Keratinocyte (primary cell): Measurements from ENCODE around the gene ERG. TPM values are rescaled to one million over a fixed set of nuclear protein-coding genes. Genes with fewer than 3 reads are reported as not detected.

ENCODE experiments used
- DNase-seq: peaks from one replicate; pipeline ENCODE4 v3.0.0-alpha.2; 2011; ENCODE audit warnings: low read depth, missing footprints, low spot score
- FAIRE-seq: peaks from 2 replicates; lab custom pipeline; 2011; peaks lifted over from hg19 to GRCh38; lab: Jason Lieb, UNC
- H2AFZ ChIP-seq: 2 replicates; pipeline ENCODE4 v1.6.0; 2012; ENCODE audit warnings: low read length, control low read depth, inconsistent platforms; ENCODE audit not compliant: control insufficient read depth
- H3K27ac ChIP-seq: 2 replicates; pipeline ENCODE4 v1.5.1; 2011; ENCODE audit warnings: low read length; ENCODE audit not compliant: control insufficient read depth, insufficient read depth
- H3K27me3 ChIP-seq: 3 replicates; pipeline ENCODE4 v1.6.0; 2011; ENCODE audit warnings: low read length; ENCODE audit not compliant: control insufficient read depth, insufficient read depth; ENCODE audit errors: extremely low read depth
- H3K36me3 ChIP-seq, 2 experiments: 2 replicates in 1 of 2; 3 replicates in 1 of 2; pipeline ENCODE4 v1.5.1; 2011; ENCODE audit warnings: low read length in 2 of 2, mild to moderate bottlenecking in 1 of 2; ENCODE audit not compliant: control insufficient read depth in 2 of 2, insufficient read depth in 2 of 2; ENCODE audit errors: extremely low read depth in 1 of 2
- H3K4me1 ChIP-seq: 3 replicates; pipeline ENCODE4 v1.5.1; 2011; ENCODE audit warnings: low read length; ENCODE audit not compliant: control insufficient read depth, insufficient read depth; ENCODE audit errors: extremely low read depth
- H3K4me2 ChIP-seq: 3 replicates; pipeline ENCODE4 v1.6.0; 2011; ENCODE audit warnings: low read depth, low read length; ENCODE audit not compliant: control insufficient read depth, insufficient read depth; ENCODE audit errors: extremely low read depth
- H3K4me3 ChIP-seq, 3 experiments: fragments of 200-600 bp in 1 of 3; sonication (generic) in 1 of 3; 2 replicates in 2 of 3; 3 replicates in 1 of 3; pipeline ENCODE4 v1.5.1; 2011 to 2016; ENCODE audit warnings: low read length in 3 of 3, mild to moderate bottlenecking in 3 of 3, control low read depth in 2 of 3, inconsistent platforms in 1 of 3, low read depth in 1 of 3, mixed read lengths in 1 of 3, mixed run types in 1 of 3, moderate library complexity in 1 of 3; ENCODE audit not compliant: control insufficient read depth in 2 of 3, insufficient read depth in 2 of 3; ENCODE audit errors: extremely low read depth in 1 of 3
- H3K79me2 ChIP-seq: 2 replicates; pipeline ENCODE4 v1.6.0; 2012; ENCODE audit warnings: low read length; ENCODE audit not compliant: control insufficient read depth, insufficient read depth
- H3K9ac ChIP-seq: 3 replicates; pipeline ENCODE4 v1.6.0; 2011; ENCODE audit warnings: low read length; ENCODE audit not compliant: control insufficient read depth, insufficient read depth; ENCODE audit errors: extremely low read depth
- H3K9me1 ChIP-seq: 3 replicates; pipeline ENCODE4 v1.6.0; 2011; ENCODE audit warnings: low read length; ENCODE audit not compliant: control insufficient read depth, insufficient read depth; ENCODE audit errors: extremely low read depth
- H3K9me3 ChIP-seq: 2 replicates; pipeline ENCODE4 v1.5.1; 2012; ENCODE audit warnings: low read depth, low read length; ENCODE audit not compliant: control insufficient read depth
- H4K20me1 ChIP-seq: 3 replicates; pipeline ENCODE4 v1.6.0; 2011; ENCODE audit warnings: low read length; ENCODE audit not compliant: control insufficient read depth, insufficient read depth; ENCODE audit errors: extremely low read depth
- EZH2 ChIP-seq: IDR thresholded peaks from one replicate; pipeline ENCODE4 v1.6.1; 2012; ENCODE audit warnings: inconsistent platforms, mild to moderate bottlenecking, low read length, moderate library complexity
- dilution Hi-C: fragments of 300-500 bp; cut with MboI; formaldehyde crosslinking; loops from one replicate; pipeline ENCODE4 v1.7.0; 2020; ENCODE audit warnings: low sequenced_read_pairs; ENCODE audit not compliant: extremely low pct_ligation_motif_present
- polyA plus RNA-seq, 5 experiments: library from polyadenylated mRNA; depleted of rRNA in 3 of 5; stranded (reverse) in 3 of 5; stranded (forward) in 1 of 5; unstranded in 1 of 5; fragments of >200 nt; gene quantifications; 1 replicate in 1 of 5; 2 replicates in 3 of 5; 3 replicates in 1 of 5; pipeline versions ENCODE4 v1.2.1 to v1.2.3, GENCODE V29; 2011 to 2012; ENCODE audit warnings: missing spikeins in 2 of 5, low read depth in 1 of 5, low replicate concordance in 1 of 5
- TF ChIP-seq, protein P1 (sequence below), 3 experiments: IDR thresholded peaks in 1 of 3; conservative IDR thresholded peaks in 1 of 3; optimal IDR thresholded peaks in 1 of 3; 2 replicates in 2 of 3; 3 replicates in 1 of 3; pipeline versions ENCODE3 to v1.5.1; 2011; ENCODE audit warnings: low read length in 3 of 3, mild to moderate bottlenecking in 3 of 3, moderate library complexity in 2 of 3, control low read depth in 1 of 3, inconsistent platforms in 1 of 3; ENCODE audit not compliant: insufficient read depth in 2 of 3; ENCODE audit errors: extremely low read depth in 1 of 3

ERG gene
- polyA plus RNA-seq, 1 donor (not counting 4 experiments of a cell fraction or from before 2014, with no cell fraction given), result 0.08 TPM

DNA sequence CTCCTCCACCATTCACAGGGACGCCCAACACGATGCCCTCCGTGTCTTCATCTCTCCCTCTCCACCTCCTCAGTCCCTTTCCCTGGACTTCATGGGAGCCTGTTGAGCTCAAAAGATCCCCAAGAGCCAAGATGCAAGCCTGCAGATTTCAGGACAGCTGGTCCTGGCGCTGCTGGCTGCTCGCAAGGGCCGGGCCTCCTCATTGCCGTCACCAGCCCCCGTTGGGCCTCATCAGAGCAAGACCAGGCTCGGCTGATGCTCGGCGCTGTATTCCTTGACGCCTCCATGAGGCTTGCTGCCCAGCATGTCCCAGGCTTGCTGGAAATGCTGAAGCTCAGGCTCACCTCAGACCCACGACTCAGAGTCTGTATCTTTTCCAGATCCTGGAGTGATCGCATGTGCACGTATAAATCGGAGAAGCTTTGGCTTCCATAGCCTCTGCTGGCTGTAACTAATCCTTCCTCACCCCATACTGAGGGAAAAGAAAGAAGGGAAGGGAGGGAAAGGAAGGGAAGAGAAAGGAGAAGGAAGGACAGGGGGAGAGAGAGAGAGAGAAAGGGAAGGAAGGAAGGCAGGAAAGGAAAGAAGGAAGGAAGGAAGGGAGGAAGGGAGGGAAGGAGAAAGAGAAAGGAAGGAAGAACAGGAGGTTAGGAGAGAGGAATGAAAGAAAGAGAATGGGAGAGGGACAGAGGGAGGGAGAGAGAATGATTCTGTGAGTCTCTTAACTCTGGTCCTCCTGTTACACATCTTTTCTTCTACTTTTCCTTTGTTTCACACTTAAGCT is 146.9 kb downstream of the ERG start:
- peaks cover 13% of the 10 kb centered on the region for H3K4me1 ChIP-seq
- FAIRE-seq (no peak), DNase-seq (no peak)
- H3K9me1 ChIP-seq, result no peaks in the 10 kb centered on the region
- no peaks in the 10 kb centered on the region for H3K79me2 ChIP-seq
- no peaks in the 10 kb centered on the region for H3K36me3 ChIP-seq
- H3K4me2 ChIP-seq, result peak overlapping the region; percentile 68
- H3K9ac ChIP-seq, result no peak overlapping the region
- no peaks in the 10 kb centered on the region for H3K27me3 ChIP-seq
- peak overlapping the region; percentile 63 for H2AFZ ChIP-seq
- H3K9me3 ChIP-seq, result no peaks in the 10 kb centered on the region
- H4K20me1 ChIP-seq, result no peaks in the 10 kb centered on the region
- TF ChIP-seq, protein P1, sequence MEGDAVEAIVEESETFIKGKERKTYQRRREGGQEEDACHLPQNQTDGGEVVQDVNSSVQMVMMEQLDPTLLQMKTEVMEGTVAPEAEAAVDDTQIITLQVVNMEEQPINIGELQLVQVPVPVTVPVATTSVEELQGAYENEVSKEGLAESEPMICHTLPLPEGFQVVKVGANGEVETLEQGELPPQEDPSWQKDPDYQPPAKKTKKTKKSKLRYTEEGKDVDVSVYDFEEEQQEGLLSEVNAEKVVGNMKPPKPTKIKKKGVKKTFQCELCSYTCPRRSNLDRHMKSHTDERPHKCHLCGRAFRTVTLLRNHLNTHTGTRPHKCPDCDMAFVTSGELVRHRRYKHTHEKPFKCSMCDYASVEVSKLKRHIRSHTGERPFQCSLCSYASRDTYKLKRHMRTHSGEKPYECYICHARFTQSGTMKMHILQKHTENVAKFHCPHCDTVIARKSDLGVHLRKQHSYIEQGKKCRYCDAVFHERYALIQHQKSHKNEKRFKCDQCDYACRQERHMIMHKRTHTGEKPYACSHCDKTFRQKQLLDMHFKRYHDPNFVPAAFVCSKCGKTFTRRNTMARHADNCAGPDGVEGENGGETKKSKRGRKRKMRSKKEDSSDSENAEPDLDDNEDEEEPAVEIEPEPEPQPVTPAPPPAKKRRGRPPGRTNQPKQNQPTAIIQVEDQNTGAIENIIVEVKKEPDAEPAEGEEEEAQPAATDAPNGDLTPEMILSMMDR (optimal IDR thresholded peaks at IDR 0.05 in 1 of 3, IDR thresholded peaks at IDR 0.05 in 1 of 3, conservative IDR thresholded peaks at IDR 0.05 in 1 of 3; ENCODE audit: extremely low read depth in 1 of 3, insufficient read depth in 2 of 3, low read length in 3 of 3), result no peak
- dilution Hi-C loops, result no loop called here
- no peak overlapping the region for H3K4me3 ChIP-seq
- H3K27ac ChIP-seq, result no peak overlapping the region

DNA sequence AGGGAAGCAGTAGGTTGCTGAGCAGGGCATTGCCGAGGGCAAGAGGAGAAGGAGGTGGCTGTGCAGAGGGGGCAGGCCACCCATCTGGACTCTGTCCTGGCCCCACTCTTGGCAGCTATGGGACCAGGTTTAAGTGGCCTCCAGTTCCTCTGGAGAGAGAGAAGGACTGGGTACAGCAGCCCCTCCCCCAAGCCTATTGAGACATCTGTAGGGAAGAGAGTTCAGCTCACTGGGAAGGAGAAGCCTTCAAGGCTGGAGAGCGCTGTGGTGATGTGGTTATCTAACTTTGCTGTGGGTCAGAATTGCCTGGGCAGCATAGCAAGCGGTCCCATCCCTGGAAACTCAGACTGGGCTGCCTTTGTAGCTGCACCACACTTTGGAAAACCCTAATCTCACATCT is 147.6 kb downstream of the ERG start:
- no peak overlapping the region for H3K9ac ChIP-seq
- no peak for FAIRE-seq

More for the DNA sequence above, 147.6 kb downstream of the ERG start:
- Histone ChIP-seq H3K9me1 (no peaks in the 10 kb centered on the region), H3K4me2 (no peak overlapping the region), H3K27ac (no peak overlapping the region), H3K4me3 (no peak overlapping the region), H3K4me1 (peaks cover 16% of the 10 kb centered on the region), H3K9me3 (no peaks in the 10 kb centered on the region), H3K79me2 (no peaks in the 10 kb centered on the region), H4K20me1 (no peaks in the 10 kb centered on the region), H3K36me3 (no peaks in the 10 kb centered on the region), H3K27me3 (no peaks in the 10 kb centered on the region), H2AFZ (no peak overlapping the region)
- TF ChIP-seq, protein P1 (optimal IDR thresholded peaks at IDR 0.05 in 1 of 3, IDR thresholded peaks at IDR 0.05 in 1 of 3, conservative IDR thresholded peaks at IDR 0.05 in 1 of 3; ENCODE audit: extremely low read depth in 1 of 3, insufficient read depth in 2 of 3, low read length in 3 of 3), result no peak
- TF ChIP-seq EZH2, result no peak
- no peak for DNase-seq
- dilution Hi-C loops, result no loop called here
